ENCODE measurements around the gene RPL15. TPM values are rescaled to one million over a fixed set of nuclear protein-coding genes. Genes with fewer than 3 reads are reported as not detected.

The RPL15 gene
- total and polyA plus RNA-seq, 2 of the 13 experiments (the other 11 are each of a cell fraction or from before 2014, with no cell fraction given), result 1,297 to 3,693 TPM

GRCh38 chr3:23968463-23969184, 51.7 kb downstream of the RPL15 start:
- Histone ChIP-seq H3K79me2 (ENCODE audit: insufficient read depth, low read length) (no peaks in the 10 kb centered on the region), H3K4me1 (ENCODE audit: insufficient read depth, low read length) (no peaks in the 10 kb centered on the region), H2AFZ (ENCODE audit: low read length) (no peak overlapping the region), H3K9me3 (ENCODE audit: low read length) (no peaks in the 10 kb centered on the region), H3K27ac (ENCODE audit: extremely low read length, insufficient read depth, low read length) (no peak overlapping the region), H3K27me3 (ENCODE audit: control insufficient read depth in 1 of 2, insufficient read depth in 2 of 2, low read length in 2 of 2) (no peaks in the 10 kb centered on the region), H3K4me2 (ENCODE audit: low read depth, low read length) (no peak overlapping the region), H4K20me1 (ENCODE audit: insufficient read depth, low read length) (no peaks in the 10 kb centered on the region), H3K36me3 (replicated peaks in 1 of 2; ENCODE audit: control insufficient read depth in 1 of 2, insufficient read depth in 2 of 2, low read length in 2 of 2) (peaks cover 5 to 25% of the 10 kb centered on the region in 2 experiments; a peak in 3 of 5 replicates), H3K9ac (ENCODE audit: insufficient read depth, low read depth, low read length) (no peak overlapping the region), H3K4me3 (replicated peaks in 1 of 3; ENCODE audit: insufficient read depth in 1 of 3, low read depth in 2 of 3, low read length in 3 of 3) (no peak overlapping the region)
- 98% methylated on average over 5 of the region's 5 CpGs for WGBS (ENCODE audit: low lambda C conversion rate)
- FAIRE-seq (no peak), DNase-seq (ENCODE audit: low spot score) (no peak), ATAC-seq (no peak)
- TF ChIP-seq RBM39 (IDR thresholded peaks at IDR 0.05; ENCODE audit: low read depth, low read length, poor library complexity, severe bottlenecking) (no peak), ZFP41 (CRISPR knock-in tag; IDR thresholded peaks at IDR 0.05; ENCODE audit: borderline replicate concordance) (no peak), HMGXB4 (CRISPR knock-in tag; IDR thresholded peaks at IDR 0.05; ENCODE audit: borderline replicate concordance in 1 of 2, low read depth in 1 of 2) (no peak), ZNF646 (CRISPR knock-in tag; IDR thresholded peaks at IDR 0.05) (no peak), ZNF180 (CRISPR knock-in tag; IDR thresholded peaks at IDR 0.05; ENCODE audit: borderline replicate concordance, low read depth) (no peak)
- CTCF ChIA-PET (ENCODE audit: low intra/inter-chr PET ratio, low total read pairs), result no interaction called here
- no TSS peak for BruUV-seq (replicated peaks)
- in situ Hi-C loops (cut with HindIII; ENCODE audit: extremely low pct_ligation_motif_present, low pct_unique_long_range_greater_than_20kb) (no loop called here), intact Hi-C loops (cut with micrococcal nuclease; ENCODE audit: unreplicated experiment) (no loop called here)
- POLR2A ChIA-PET, result interaction anchor here (1.4 kb wide), 1 partner anchor 51 kb away, joined by 6 read pairs; the partner anchor contains the start of genes NKIRAS1 and RPL15
